HG02884 (cell line): ENCODE results near the gene FRZB.
"Not testable (repeated sequence)": the region's sequence is repeated elsewhere in the genome, so short reads cannot be mapped to it uniquely, and the experiment has no call there.

Experiments used
- ATAC-seq: cut with Tn5 transposase; IDR thresholded peaks from one replicate; pipeline ENCODE4 v1.9.1; 2021; ENCODE audit warnings: mild to moderate bottlenecking, moderate library complexity; ENCODE audit not compliant: unreplicated experiment

The FRZB gene

GRCh38 chr2:182890773-182891378, 24.4 kb upstream of the FRZB start:
- ATAC-seq, result no peak

DNA sequence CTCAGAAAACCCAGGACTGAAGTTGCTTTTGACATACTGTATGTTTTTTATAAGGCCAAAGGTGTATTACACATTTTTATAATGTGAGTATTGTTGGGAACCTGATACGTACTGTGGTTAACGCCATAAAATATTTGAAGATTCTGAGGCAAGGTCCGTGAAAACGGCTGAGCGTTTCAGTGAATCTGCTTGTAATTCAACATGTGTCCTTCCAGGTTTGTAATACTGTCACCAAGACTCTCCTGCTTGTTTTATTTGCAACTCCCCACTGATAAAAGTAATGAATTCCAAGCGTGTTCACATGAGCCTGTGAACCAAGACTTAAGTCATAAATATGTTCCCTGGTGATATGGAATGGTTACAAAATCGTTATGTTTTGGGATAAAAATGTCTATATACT, 23.9 kb upstream of the FRZB start:
- no peak for ATAC-seq

DNA sequence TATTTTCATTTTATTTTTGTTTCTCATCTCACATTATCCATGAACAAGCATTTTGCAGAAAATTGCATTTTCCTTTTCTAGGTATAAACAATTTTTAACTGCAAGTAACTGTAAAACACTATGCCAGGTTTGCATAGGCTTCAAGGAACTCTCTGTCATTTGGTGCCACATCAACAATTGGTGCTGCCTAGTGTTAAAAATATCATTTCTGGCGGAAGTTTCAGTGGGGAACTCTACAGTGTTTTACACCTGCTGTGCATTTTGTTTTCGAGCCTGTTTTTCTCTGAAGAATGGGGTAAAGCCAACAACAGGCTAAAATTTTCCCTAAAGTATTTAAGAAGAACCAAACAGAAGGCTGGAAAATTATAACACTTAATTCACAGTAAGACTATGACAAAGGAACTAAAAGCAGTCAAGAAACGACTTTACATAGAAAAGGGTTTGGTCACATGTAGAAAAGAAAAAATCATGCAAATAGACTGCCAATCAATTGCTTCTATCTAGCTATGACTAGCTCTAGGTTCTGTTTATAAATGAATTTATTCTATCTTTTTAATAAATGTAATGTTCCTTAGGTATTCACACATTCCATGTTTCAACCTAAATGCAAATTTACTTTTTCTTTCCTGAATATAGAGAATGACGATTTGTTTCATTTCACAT, 21.4 kb upstream of the FRZB start:
- no peak for ATAC-seq

- no peak for ATAC-seq
Observed at GRCh38 chr2:182887093-182887492, 20.7 kb upstream of the FRZB start.

DNA sequence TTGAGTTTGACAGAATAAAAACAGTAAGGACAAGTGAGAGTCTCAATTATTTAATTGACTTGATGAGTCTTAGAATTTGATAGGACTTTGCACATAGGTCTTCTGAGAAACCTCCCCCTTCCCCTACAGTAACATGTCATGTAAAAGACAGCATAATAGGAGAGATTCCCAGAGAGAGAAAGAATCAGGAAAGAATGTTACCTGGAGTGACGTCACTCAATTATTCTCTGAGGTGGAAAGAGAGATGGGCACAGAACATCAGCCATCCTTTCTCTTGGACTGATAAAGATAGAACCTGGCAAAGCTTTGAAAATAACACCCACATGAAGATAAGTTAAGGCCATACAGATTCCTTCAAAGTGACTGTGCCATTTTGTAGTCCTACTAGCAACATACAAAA, 19.3 kb upstream of the FRZB start:
- ATAC-seq, result no peak

DNA sequence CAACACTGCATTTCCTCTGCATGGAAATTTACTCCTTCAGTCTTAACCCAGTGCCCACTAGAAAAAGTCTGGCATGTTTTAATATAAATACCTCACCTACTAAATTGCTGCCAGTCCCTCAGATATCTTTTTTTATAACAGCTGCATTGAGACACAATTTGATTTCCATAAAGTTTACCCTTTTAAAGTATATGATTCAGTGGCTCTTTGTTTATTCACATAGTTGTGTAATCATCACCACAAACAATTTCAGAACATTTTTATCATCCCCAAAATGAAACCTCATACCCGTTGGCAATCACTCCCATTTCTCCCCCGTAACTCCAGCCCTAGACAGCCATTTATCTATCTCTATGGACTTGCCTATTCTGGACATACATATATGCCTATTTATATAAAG, 17.0 kb upstream of the FRZB start:
- no peak for ATAC-seq

DNA sequence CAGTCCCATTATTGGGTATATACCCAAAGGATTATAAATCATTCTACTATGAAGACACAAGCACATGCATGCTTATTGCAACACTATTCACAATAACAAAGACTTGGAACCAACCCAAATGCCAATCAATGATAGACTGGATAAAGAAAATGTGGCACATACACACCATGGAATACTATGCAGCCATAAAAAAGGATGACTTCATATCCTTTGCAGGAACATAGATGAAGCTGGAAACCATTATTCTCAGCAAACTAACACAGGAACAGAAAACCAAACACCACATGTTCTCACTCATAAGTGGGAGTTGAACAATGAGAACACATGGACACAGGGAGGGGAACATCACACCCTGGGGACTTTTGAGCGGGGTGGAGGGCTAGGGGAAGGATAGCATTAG, 13.7 kb upstream of the FRZB start:
- ATAC-seq, result not testable (repeated sequence)

- not testable (repeated sequence) for ATAC-seq
Observed at GRCh38 chr2:182876653-182877052, 10.2 kb upstream of the FRZB start.

DNA sequence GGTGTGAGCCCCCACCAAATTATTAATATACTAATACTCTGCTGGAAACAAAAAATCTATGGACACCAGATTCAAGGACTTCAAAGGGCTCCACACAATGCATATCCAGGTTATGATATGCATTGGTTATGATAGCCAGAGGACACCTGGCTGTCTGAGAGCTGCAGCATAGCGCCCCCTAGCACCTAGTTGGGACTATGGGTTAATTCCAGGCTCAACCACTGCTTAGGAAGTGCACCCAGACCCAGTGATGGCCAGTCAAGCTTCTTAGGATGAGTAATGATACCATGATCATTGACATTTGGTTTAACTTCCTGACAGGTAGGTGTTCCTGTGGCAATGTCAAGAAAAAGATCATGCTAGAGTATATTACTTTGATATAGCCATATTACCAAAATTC, 3.8 kb upstream of the FRZB start:
- peak; percentile 47 for ATAC-seq

DNA sequence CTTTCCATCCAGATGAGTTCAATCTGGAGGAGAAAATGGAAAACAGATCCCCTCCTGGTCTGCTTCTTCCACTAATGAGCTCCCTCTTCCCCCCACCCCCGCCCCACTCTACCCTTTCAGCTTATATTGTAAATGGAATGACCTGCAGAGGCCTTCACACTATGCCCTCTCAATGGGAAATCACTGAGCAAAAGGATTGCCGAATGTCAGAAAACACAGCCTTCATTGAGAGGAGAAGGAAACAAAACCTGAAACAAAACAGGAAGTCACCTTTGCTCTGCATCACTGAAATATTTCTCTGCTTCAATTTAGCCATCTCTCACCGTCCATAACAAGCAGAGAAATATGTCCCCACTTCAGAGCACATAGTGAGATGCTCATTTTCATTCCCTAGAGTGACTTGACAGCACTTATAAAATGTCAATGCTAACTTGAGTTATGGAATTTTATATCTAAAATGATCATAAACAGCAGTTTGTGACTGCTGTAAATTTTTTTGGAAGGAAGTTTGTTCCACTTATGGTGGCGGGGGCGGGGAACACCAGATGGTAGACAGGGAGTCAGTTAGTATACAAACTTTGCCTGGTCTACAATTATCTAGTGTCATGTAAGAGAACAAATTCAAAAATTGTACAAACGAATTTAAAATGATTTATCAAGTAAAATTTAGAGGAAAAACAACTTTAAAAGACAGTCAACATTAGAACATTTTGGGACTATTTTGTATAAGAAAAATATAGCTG, 1.8 kb upstream of the FRZB start:
- ATAC-seq, result no peak

DNA sequence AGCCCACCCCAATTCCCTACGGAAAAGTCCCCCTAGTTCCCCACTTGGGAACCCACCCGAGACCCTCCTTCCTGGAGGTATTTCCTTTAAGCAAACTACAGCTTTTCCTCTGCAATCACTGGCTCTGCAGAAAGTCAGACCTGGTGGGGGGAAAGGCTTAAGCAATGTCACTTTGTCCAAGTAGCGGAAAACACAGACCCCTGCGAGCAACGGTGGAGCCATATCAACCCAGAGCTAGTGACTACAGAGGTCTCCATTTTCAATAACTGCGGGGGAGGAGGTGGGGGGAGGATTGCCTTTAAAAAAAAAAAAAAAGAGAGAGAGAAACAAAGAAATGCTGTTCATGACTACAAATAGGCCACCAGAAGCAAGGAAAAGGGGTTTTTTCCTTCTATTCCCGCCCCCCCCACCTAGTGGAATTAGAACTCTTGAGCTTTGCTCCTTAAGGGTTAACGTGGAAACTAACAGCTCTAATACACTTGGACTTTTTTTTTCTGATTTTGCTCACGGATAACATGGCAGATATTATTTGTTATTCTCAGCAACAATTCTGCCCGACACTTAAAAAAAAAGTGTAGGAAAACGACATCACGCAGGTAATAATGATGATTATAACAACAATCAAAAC, 1.1 kb upstream of the FRZB start:
- no peak for ATAC-seq

GRCh38 chr2:182866095-182866460, 359 bp downstream of the FRZB start:
- no peak for ATAC-seq

- no peak for ATAC-seq
Observed at GRCh38 chr2:182864949-182865570, 1.4 kb downstream of the FRZB start.

GRCh38 chr2:182863642-182864041, 2.8 kb downstream of the FRZB start:
- ATAC-seq, result no peak

- ATAC-seq, result no peak
Observed at GRCh38 chr2:182862091-182862490, 4.3 kb downstream of the FRZB start.

GRCh38 chr2:182860858-182861257, 5.6 kb downstream of the FRZB start:
- no peak for ATAC-seq

GRCh38 chr2:182858671-182859070, 7.8 kb downstream of the FRZB start:
- ATAC-seq, result no peak

DNA sequence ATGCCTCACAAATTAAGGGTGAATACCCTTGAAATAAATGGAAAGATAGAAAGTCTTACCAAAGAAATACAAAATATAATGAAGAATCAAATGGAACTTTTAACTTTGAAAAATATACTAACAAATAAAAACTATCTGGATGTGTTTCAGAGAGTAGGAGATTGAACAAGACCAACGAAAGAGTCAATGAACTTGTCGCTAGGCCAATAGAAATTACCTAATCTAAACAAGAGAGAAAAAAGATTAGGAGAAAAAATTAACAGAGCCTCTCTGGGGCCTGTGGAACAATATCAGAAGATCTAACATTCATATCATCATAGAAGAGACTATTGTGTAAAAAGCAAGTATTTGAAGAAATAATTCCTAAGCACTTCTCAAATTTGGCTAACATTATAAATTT, 11.1 kb downstream of the FRZB start:
- no peak for ATAC-seq

GRCh38 chr2:182854375-182855105, 11.9 kb downstream of the FRZB start:
- ATAC-seq, result no peak

- no peak for ATAC-seq
Observed at GRCh38 chr2:182852801-182853200, 13.6 kb downstream of the FRZB start.

DNA sequence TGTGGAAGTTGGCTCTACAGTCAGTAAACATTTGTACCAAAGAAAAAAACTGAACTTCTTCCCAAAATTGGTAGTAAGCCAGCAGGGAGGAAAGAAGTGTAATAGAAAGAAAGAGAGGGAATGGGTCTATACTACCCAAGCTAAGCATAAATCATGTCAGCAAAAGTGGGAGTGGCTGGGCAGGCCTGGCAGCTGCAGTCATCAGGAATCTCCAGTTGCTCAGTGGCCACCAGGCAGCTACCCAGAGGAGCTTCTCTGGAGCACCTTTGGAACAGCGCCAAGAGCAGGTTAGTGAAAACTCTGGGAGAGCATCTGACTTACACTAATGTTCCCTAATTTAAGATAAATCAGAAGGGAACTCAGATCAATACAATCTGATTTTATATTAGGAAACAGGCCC, 14.3 kb downstream of the FRZB start:
- no peak for ATAC-seq
